IPS DF 6.9 (cell line): Measurements from ENCODE around the gene PNPLA5.

Source experiments
- DNase-seq: peaks from one replicate; pipeline ENCODE4 v3.0.0-alpha.2; 2013; ENCODE audit warnings: low read depth, low spot score
- H3K27ac ChIP-seq: one replicate; pipeline ENCODE4 v1.5.1; 2013; ENCODE audit warnings: low read length, control low read depth
- H3K27me3 ChIP-seq: 2 replicates; pipeline ENCODE4 v1.6.1; 2013; ENCODE audit warnings: mild to moderate bottlenecking, low read length; ENCODE audit not compliant: control insufficient read depth, insufficient read depth
- H3K36me3 ChIP-seq: 2 replicates; pipeline ENCODE4 v1.6.1; 2013; ENCODE audit warnings: low read length; ENCODE audit not compliant: control insufficient read depth, insufficient read depth
- H3K4me1 ChIP-seq: 2 replicates; pipeline ENCODE4 v1.6.1; 2013; ENCODE audit warnings: low read length; ENCODE audit not compliant: control insufficient read depth, insufficient read depth
- H3K4me3 ChIP-seq: 2 replicates; pipeline ENCODE4 v1.5.1; 2013; ENCODE audit warnings: mild to moderate bottlenecking, low read length
- H3K9me3 ChIP-seq: 2 replicates; pipeline ENCODE4 v1.6.1; 2013; ENCODE audit warnings: low read length, inconsistent platforms; ENCODE audit not compliant: control insufficient read depth, insufficient read depth
- WGBS: extraction: QIAGEN DNeasy Blood & Tissue Kit; methylation state at CpG from one replicate; pipeline ENCODE4 v1.1.7; 2013; ENCODE audit warnings: mixed read lengths, missing lambda C conversion rate; ENCODE audit not compliant: insufficient read length, insufficient coverage; 5-methylcytosine and 5-hydroxymethylcytosine counted together

Gene PNPLA5

GRCh38 chr22:43862882-43863202 is 29.0 kb downstream of the PNPLA5 start:
- H3K36me3 ChIP-seq: no peaks in the 10 kb centered on the region
- H3K9me3 ChIP-seq: no peaks in the 10 kb centered on the region
- no CpG with 5 or more reads among the region's 11 CpGs for WGBS
- H3K4me3 ChIP-seq: peak overlapping the region; percentile 75; the same call in 1 of the 2 replicates
- H3K4me1 ChIP-seq: peaks cover 7% of the 10 kb centered on the region
- no peaks in the 10 kb centered on the region for H3K27me3 ChIP-seq
- DNase-seq: no peak
- no peak overlapping the region for H3K27ac ChIP-seq

- Histone ChIP-seq H3K4me1 (peaks cover 7% of the 10 kb centered on the region), H3K36me3 (no peaks in the 10 kb centered on the region), H3K9me3 (no peaks in the 10 kb centered on the region), H3K4me3 (peak within 1 kb of the TSS; percentile 75; the same call in 1 of the 2 replicates), H3K27me3 (no peaks in the 10 kb centered on the region), H3K27ac (no peak within 1 kb of the TSS)
- DNase-seq: no peak
- no CpG with 5 or more reads among the region's 121 CpGs for WGBS
These were observed 29.5 kb downstream of the PNPLA5 start, which contains the start of gene SULT4A1 for GRCh38 chr22:43862074-43862881. TSS of gene SULT4A1 (minus strand) at chr22:43862513. CDS start at chr22:43862382, 131 bp downstream.

- no peaks in the 10 kb centered on the region for H3K9me3 ChIP-seq
- H3K4me3 ChIP-seq: peak overlapping the region; percentile 75; the same call in 1 of the 2 replicates
- no CpG with 5 or more reads among the region's 9 CpGs for WGBS
- H3K36me3 ChIP-seq: no peaks in the 10 kb centered on the region
- H3K4me1 ChIP-seq: peaks cover 7% of the 10 kb centered on the region
- no peaks in the 10 kb centered on the region for H3K27me3 ChIP-seq
- no peak for DNase-seq
- no peak overlapping the region for H3K27ac ChIP-seq
These were observed 30.3 kb downstream of the PNPLA5 start for GRCh38 chr22:43861529-43861928.

DNA sequence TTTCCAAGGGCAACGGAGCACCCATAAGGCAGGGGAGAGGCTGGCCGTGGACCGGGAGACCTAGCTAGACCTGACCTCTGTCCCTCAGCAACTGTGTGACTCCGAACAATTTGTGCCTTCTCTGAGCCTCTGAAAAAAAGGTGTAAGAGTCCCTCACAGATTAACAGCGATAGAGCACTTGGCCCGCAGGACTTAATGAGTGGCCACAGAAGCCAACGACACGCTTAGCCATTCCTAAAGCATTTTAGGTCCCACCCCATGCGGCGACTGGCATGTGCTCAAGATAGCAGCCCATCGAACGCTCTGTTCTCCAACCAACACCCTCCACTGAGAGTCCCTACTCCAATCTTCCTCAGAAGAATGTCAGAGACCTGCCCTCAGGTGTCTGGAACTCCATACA is 31.0 kb downstream of the PNPLA5 start:
- Histone ChIP-seq H3K4me1 (peaks cover 7% of the 10 kb centered on the region), H3K36me3 (no peaks in the 10 kb centered on the region), H3K9me3 (no peaks in the 10 kb centered on the region), H3K27me3 (no peaks in the 10 kb centered on the region), H3K4me3 (no peak overlapping the region), H3K27ac (no peak overlapping the region)
- no peak for DNase-seq
- WGBS: no CpG with 5 or more reads among the region's 12 CpGs

DNA sequence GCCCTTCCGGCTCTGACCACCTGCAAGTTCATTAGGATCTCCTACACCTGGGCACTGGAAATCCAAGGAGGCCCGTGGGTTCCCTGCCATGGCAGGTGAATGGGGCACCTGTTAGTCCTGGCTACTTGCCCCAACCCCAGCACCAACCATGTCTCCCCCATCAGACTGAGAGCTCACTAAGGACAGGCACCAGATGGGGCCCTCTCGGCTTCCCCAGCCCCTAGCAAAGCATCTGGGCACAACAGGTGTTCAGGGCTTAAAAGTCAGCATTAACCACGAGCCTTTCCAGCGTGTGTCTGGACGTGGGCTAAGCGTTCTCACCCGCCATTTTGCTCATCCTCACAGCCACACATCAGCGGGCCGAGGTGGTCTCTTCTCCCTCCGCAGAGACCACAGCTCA is 31.7 kb downstream of the PNPLA5 start:
- no peak overlapping the region for H3K27ac ChIP-seq
- peaks cover 7% of the 10 kb centered on the region for H3K4me1 ChIP-seq
- no peaks in the 10 kb centered on the region for H3K36me3 ChIP-seq
- no peak overlapping the region for H3K4me3 ChIP-seq
- DNase-seq: no peak
- H3K27me3 ChIP-seq: no peaks in the 10 kb centered on the region
- no CpG with 5 or more reads among the region's 11 CpGs for WGBS
- H3K9me3 ChIP-seq: no peaks in the 10 kb centered on the region

- DNase-seq: no peak
- Histone ChIP-seq H3K9me3 (no peaks in the 10 kb centered on the region), H3K4me3 (no peak overlapping the region), H3K36me3 (no peaks in the 10 kb centered on the region; the same call in 1 of the 2 replicates), H3K4me1 (peaks cover 7% of the 10 kb centered on the region), H3K27ac (no peak overlapping the region), H3K27me3 (no peaks in the 10 kb centered on the region)
- no CpG with 5 or more reads among the region's 14 CpGs for WGBS
These were observed 32.2 kb downstream of the PNPLA5 start for GRCh38 chr22:43859621-43860020.

GRCh38 chr22:43859176-43859575 is 32.6 kb downstream of the PNPLA5 start:
- Histone ChIP-seq H3K27me3 (no peaks in the 10 kb centered on the region), H3K36me3 (no peaks in the 10 kb centered on the region; the same call in 1 of the 2 replicates)
- no CpG with 5 or more reads among the region's 7 CpGs for WGBS

GRCh38 chr22:43858156-43858895 is 33.5 kb downstream of the PNPLA5 start:
- Histone ChIP-seq H3K36me3 (no peaks in the 10 kb centered on the region; the same call in 1 of the 2 replicates), H3K4me1 (peaks cover 8% of the 10 kb centered on the region), H3K27me3 (no peaks in the 10 kb centered on the region), H3K27ac (no peak overlapping the region), H3K9me3 (no peaks in the 10 kb centered on the region), H3K4me3 (no peak overlapping the region)
- no CpG with 5 or more reads among the region's 11 CpGs for WGBS
- no peak for DNase-seq

More at GRCh38 chr22:43859176-43859575, 32.6 kb downstream of the PNPLA5 start:
- DNase-seq: no peak
- H3K4me1 ChIP-seq: peaks cover 7% of the 10 kb centered on the region
- H3K9me3 ChIP-seq: no peaks in the 10 kb centered on the region
- H3K27ac ChIP-seq: no peak overlapping the region
- no peak overlapping the region for H3K4me3 ChIP-seq

DNA sequence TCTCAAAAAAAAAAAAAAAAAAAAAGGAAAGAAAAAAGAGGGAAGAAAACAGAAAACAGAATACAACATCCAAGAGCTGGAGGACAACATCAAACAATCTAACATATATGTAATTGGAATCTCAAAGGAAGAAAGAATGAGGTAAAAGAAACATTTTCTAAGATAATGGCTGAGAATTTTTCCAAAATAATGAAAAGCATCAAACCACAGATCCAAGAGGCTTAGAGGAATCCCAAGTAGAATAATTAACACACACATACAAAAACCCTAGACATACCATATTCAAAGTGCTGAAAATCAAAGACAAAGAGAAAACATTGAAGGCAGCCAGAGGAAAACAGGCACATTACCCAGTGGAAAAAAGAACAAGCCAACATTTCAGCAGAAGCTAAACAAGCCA is 34.4 kb downstream of the PNPLA5 start:
- Histone ChIP-seq H3K27me3 (no peaks in the 10 kb centered on the region), H3K4me3 (no peak overlapping the region), H3K9me3 (no peaks in the 10 kb centered on the region), H3K27ac (no peak overlapping the region), H3K4me1 (peaks cover 8% of the 10 kb centered on the region), H3K36me3 (no peaks in the 10 kb centered on the region; the same call in 1 of the 2 replicates)
- DNase-seq: no peak

- Histone ChIP-seq H3K36me3 (no peaks in the 10 kb centered on the region; the same call in 1 of the 2 replicates), H3K4me1 (peaks cover 5% of the 10 kb centered on the region), H3K27me3 (no peaks in the 10 kb centered on the region), H3K27ac (no peak overlapping the region), H3K4me3 (no peak overlapping the region), H3K9me3 (no peaks in the 10 kb centered on the region)
- WGBS: no CpG with 5 or more reads among the region's 4 CpGs
- DNase-seq: no peak
These were observed 36.4 kb downstream of the PNPLA5 start for GRCh38 chr22:43855431-43855830.
